DMS153 treated with DMSO at 0.1 percent for 48 hours (cell line): Measurements from ENCODE around the gene CARD10.
A peak's percentile ranks its signal among the peaks of the same experiment; 100 is the strongest.

Source experiments
- DNase-seq: peaks from one replicate; lab custom pipeline; 2025; ENCODE audit not compliant: unreplicated experiment; lab: John Stamatoyannopoulos, UW

Gene CARD10

DNA sequence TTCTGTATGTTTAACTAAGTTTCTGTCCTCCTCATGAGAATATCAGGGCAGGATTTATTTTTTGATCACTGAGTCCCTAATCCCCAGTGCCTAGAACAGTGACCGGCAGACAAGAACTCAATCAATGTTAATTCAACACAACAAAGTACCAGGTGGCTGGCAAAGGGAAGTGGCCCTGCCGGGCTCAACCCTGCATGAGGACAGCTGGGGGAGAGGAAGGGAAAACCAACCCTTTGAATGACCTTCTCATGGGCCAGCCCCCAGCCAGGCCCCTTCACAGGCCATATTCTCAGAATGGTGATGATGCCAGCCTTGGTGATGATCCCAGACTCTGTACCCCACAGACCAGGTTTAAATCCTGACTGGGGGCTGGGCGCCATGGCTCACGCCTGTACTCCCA, 31.6 kb downstream of the CARD10 start:
- no peak for DNase-seq

DNA sequence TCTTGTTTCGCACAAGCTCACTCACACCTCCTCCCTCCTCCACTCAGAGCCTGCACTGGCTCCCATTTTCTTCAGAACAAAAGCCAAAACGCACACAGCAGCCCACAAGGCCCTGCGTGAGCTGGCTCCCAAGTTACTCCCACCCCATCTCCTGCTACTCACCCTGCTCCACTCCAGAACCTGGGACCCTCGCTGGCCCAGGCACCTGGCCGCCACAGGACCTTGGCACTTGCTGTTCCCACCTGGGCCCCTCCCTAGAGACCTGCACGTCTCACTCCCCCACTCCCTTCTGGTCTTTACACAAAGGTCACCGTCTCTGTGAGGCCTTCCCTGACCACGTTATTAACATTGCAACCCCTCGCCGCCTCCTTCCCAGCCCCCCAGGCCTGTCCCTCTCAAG, 32.1 kb downstream of the CARD10 start:
- no peak for DNase-seq

DNA sequence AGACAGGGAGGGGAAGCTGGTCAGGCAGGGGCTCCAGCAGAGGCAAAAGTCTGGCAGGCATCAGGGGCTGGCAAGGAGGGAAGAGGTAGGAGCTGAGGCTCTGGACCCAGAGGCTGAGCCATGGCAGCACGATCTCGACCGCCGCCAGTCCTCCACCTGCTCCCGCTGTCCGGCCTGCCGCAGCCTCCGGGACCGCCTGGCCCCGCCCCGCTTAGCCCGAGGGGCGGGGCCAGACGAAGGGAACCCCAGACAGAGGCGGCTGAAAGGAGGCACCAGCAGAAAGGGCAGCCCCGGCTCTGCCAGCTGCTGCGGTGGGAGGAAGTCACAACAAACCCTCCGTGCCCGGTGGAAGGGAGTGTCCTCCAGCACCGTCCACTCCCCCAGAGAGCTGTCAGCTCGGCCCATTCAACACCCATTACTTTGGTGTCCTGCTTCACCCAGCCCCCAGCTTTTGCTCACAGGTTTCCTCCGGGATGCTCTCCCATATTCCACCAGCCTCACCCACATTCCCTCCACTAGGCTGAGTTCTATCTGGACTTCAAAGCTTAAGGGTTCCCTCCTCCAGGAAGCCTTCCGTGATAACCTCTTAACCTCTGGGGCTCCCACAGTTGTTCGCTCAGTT, 32.9 kb downstream of the CARD10 start, which contains the start of gene MFNG:
Gene MFNG (minus strand): TSS at position 161 of the 622 bp plus-strand sequence. CDS start 207 bp downstream, outside the sequence.
- DNase-seq = peak; percentile 44

DNA sequence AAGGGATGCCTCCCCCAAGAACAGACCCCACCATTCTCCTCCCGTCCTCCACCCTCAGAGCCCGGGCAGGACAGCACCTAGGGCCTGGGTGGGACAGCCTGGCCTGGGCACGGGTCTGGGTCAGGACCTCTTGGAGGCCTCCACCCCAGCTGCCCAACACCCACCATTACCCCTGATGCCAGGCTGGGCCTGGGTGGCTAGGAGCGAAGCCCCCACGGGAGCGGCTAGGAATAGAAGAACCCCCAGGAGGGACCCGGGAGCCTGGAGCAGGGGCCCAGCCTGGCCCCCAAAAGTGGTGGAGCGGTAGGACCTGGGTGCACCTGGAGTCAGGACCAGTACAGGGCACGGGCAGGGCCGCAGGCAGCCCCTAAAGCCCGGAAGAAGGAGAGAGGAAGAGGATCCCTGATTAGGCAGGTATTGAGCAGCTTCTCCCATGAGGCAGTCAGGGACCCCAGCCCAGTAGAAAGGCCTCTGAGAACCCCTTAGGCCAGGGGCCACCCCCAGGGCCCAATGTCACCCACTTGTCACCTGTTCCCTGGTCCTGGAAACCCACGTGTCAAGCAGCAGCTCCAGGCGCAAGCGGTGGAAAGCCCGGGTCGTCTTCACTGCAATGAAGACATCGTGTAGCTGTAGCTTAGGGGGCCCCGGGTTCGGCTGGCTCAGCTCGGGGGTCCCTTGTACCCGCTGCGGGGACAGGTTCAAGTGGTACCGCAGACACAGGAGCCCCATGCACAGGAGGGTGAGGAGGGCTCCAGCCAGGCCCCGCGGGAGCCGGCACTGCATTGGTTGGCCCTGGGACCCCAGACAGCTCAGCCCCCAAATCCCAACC, 33.6 kb downstream of the CARD10 start:
- no peak for DNase-seq

DNA sequence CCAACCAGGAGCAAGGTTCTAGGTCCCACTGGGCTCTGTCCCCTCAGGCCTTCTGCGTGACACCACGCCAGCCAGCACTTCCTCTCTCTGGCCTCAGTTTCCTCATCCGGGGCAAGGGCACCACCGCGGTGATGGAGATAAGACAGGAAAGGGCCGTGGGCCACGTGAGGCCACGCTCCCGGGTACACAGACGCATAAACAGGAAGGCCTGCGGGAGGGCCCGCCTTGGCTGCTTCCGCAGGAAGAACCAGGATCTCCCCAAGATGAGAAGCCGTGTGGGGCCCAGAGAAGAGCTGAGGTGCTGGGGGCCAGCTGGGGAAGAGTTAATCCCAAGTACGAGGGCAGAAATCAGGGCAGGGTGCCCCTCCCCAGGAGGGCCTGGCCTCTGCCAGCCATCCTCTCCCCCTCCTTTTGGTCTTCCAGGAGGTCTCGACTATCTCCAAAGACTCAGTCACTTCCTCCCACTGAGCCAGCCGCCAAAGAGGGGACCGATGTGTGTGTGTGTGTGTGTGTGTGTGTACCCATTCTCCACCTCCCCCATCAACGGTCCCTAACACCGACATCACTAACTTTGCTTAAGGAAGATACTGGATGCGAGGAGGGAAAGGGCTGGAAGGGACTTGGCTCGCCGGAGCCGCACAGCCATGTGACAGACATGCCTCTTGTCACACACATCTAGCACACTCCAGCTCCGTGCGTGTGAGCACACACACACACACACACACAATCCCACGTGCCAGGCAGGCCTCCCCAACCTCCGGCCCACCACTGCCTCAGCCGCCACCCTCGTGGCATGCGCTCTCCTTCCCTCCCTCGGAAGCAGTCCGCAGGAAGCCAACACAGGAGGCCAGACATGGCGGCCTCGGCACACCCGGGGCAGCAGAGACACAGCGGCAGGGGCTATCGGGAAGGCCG, 34.5 kb downstream of the CARD10 start:
- DNase-seq = no peak

DNA sequence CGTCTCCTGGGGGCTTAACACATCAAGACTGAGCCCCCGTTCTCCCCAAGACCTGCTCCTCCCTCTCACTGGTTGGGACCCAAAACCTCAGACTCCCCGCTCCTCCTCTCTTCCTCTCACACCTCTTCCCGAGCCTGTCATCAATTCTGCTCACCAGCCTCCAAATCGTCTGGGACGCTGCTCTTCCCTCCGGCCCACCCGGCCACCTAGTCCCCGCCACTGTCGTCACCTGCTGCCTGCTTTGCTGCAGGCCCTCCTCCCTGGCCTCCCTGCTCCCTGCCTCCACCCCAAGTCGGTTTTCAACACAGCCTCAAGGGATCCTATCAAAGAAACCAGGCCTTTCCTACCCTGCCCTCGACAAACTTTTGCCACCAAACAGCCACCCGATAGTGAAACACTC, 36.2 kb downstream of the CARD10 start:
- no peak for DNase-seq

DNA sequence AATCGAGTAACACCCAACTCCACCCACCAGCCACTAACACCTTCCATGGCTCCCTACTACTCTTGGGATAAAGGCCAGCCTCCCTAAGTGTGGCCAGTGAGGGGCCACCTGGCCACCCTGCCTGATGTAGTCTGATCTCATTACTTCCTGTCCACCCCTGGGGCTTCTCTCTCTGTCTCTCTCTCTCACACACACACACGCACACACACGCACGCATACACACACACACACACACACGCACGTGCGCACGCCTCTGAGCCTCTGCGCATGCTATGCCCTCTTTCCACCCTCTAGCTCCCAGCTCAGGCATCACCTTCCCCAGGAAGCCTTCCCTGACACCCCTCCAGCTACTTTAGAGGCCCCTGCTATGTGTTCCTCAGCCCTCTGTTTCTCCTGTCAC, 37.0 kb downstream of the CARD10 start:
- no peak for DNase-seq

DNA sequence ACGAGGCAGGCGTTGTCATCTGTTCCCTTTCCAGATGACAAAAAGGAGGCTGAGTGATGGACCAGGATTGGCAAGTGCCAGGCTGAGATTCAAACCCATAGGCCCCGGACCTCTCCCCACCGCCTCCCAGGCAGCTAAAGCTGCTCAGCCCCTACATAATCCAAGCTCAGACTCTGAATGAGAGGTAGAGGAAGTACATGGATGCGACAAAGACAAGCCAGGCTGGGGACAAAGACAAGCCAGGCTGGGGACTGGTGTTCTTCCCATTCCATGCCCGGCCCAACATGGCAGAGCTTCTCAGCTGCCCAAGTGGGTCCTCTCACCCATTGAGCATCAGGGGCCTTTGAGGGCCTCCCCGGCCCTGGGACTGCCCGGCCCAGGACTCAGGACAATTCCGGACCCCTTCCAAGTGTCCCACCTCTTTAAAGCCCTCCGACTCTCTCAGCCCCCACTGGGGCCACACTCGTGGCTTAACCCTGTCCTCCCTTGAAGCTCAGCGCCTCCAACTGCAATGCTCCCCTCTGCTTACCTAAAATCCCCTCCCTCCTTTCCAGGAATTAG, 37.8 kb downstream of the CARD10 start:
- DNase-seq = no peak

DNA sequence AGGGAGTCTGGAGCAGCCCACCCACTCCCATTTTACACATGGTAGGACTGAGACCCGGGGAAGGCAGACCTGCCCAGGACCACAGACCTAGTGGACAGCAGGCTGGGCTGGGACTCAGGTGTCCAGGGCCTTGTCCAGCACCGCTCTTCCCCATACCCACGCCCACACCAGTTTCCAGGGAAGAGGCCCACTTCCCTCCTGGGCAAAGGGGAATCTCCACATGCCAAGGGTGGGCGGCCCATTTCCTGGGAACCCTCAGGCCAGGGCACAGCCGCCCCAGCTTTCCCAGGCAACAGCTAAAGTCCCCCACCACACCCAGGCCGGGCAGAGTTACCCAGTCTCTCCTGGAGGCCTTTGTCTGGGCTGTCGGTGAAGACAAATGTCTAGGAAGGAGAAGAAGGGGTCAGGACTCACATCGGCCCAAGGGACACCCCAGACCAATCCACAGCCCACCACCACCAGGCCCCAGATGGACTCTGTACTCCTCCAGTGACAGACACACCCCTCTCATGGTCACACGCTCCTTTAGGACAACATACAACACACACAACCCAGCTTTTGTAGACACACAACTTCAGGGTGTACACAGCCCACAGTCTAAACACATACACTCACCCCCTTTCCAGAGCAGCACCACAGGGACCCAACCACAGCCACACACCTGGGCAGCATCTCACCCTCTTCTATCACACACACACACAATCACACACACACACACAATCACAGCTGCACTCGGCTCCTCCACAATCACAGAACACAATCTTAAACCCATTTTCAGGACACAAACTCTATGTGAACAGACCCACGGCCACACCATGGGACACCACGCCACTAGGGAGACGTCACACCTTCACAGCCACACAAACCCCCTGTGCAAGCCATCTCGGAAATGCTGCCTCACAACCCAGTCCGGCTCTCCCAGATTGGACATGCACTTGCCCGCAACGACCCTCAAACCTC, 38.5 kb downstream of the CARD10 start:
- DNase-seq = no peak

DNA sequence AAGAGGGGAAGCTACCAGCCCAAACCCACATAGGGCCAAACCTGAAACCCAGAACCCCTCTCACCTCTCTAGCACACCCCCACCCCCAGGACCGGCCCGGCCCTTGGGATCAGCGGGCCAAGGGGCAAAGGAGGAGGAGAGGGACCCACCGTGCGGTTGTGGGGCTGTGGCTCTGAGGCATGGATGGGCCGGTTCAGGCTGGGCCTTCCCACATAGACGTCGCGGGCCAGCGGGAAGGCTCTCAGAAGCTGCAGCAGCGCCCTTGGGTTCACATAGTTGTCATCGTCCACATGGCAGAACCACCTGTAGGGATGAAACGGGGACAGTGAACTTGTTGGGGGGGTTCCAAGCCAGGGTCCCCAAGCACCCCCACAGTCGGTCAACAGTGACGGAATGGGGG, 40.0 kb downstream of the CARD10 start:
- no peak for DNase-seq

DNA sequence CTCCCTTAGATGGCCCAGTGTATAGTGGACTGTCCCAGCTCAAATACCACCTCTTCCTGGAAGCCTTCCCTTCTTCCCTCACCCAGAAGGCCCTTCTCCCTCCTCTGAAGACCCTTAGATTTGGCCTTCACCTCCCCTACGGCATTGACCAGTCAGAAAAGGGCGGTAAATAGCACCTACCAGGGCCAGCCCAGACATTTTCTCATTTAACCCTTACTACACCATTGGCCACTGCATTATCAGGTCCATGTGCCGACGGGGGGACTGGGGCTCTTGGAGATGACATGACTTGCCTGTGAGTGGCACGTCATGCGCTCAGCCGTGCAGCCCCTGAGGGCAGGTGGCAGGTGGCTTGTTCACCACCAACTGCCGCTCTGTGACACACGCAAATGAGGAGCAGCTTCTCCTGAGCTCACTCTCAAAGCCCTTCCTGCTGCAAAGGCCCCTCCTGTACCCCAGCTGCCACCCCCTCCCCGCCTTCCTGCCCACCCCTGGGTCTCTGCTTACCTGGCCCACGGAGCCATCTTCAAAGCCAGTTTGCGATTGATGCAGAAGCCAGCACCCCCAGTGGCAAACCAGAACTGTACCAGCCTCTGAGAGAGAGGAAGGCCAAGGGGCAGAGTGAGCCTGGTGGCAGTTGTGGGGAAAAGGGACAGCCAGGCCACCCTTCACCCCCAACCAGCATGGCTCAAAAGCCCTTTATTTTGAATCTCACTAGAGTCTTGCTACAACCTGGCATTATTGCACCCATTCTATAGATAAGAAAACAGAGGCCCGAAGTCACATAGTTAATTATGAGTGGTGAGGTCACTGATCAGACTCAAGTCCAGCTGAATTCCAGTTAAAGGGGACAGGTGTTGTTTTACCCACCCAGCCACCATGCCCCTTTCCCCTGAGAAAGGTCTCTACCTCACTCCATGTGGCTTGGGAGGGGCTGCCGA, 42.6 kb downstream of the CARD10 start:
- no peak for DNase-seq

DNA sequence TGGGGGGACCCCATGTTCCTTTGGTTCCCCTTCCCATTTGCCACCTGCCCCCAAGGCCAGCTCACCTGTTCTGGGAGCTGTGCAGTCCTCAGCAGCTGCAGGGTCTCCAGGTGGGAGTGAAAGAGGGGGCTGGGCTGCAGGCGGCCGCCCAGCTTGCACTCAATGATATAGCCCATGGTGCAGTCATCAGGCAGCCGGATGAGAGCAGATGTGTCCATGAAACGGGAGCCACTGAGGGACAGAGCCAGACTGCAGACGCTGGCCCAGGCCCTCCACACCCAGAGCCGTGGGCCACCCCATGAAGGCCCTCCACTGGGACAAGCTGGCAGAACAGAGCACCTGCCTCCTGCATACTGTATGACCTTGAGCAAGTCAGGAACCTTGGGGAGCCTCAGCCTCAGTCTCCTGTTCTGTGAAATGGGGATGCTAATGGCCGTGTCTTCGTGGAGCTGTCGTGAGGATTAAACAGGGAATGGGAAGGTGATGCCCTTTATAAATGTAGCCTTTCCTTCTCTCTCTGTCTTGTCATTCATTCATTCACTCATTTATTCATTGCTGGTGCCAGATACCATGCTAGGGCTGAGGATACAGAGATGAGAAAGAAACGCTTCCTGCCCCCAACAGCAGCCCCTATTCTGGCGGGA, 44.6 kb downstream of the CARD10 start:
- DNase-seq = no peak

DNA sequence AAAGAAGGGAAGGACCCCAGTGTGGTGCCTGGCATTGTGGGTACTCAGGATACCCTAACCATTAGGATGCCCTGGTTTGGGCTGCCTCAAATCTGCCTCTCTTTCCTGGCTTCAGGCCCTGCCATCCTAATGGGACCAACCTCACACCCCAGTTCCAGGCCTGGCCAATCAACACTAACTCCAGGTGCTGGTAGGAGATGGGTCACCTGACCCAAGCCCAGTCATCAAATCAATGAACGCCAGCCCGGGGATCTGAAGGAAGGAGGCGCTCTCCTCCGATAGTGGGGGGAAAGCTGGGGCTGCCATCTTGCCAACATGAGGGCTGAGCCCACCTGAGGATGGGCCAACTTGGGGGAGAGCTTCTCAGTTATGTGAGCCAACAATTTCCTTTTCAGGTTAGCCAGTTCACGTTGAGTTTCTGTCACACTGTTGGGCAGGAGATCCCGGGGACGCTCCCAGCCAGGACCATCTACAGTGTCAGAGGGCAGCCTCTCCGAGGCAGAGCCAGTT, 45.7 kb downstream of the CARD10 start:
- no peak for DNase-seq

DNA sequence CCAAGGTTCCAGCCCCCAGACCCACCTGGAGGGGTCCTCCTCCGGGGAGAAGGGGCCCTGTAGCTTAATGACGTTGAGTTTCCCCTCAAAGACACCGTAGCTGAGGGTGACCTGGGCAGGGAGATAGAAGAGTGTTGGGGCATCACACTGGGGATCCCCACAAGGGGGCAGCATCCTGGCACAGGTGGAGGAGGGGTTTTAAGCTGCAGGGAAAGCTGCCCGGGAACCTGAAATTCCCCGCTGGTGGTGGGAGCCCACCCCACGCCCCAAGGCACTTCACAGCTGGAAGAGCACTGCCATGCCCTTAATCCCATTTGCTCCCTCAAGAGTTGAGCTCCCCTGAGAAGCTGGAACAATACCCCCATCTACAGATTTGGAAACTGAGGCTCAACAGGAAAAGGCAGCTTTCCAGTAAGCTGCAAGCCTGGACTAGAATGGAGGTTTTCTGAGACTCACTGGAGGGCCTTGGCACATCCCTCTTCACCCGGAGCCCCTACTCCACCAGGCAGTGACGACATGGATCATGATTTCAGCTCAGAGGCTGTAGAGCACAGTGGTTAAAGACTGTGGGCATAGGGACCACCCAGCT, 46.7 kb downstream of the CARD10 start:
- DNase-seq = peak; percentile 26

DNA sequence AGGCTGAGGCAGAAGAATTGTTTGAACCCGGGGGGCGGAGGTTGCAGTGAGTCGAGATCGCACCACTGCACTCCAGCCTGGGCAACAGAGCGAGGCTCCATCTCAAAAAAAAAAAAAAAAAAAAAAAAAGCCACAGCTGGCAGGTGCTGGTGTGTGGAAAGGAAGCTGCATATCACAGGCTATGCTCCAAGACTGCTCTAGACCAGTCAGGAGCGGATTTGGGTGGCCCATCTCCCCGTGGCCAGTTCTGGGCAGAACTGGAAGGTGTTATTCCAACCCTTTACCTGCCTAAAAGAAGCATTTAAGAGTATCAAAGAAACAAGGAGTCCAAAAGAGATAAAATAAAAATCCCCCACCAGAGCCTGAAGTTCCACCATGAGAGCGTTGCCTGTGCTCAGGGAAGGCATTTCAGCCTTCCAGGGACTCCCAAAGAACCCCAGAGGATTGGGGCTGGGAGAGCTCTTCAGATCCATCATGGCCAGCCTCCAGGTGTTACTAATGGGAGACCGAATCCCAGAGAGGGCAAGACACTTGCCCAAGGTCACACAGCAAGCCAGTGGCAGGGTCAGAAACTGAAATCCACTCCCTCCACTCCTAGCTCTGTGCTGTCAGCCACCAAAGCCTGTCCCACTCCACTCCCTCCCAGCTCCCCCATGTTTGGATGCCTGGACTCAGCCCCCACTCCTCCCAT, 47.3 kb downstream of the CARD10 start:
- no peak for DNase-seq

DNA sequence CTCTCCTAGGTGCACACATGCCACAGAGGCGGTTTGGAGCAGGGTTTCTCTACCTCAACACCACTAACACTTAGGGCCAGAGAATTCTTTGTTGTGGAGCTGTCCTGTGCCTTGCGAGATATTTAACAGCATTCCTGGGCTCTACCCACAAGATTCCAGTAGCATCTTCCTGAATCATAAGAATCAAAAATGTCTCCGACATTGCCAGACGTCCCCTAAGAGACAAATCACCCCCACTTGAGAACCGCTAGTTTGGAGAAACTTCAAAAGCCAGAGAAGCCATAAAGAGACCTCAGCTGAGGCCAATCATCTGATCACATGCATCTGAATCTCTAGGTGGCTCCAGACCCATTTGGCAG, 49.1 kb downstream of the CARD10 start:
- DNase-seq = no peak

DNA sequence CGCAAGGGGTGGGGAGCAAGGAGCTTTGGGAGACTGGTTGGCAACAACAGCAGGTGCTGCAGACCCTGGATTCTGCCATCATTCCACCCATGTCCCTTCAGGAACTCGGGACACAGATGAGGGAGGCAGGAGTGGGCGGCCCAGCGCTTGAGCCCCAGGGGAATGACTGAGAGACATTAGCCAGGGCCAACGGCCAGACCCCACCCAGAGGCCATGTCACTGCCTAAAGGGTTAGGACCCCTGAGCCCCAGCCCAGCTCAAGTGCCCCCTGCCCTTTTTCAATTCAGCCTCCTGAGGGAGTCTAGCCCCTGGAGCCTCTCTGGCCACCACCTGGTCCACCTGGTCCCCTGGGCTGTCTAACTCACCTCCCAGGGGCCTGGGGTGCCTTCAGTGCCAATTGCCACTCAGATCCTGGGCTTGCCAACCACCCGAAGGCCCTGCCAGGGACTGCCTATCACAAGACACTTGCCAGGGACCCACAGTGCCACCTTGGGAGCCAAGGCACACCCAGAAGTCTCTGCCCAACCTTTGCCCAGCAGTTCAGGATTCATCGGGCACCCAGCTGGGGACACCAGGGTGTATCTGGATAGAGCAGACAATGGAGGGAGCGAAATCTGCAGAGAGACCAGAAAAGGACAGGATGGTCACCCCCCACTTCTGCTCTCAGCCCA, 49.7 kb downstream of the CARD10 start:
- no peak for DNase-seq
